ENCODE data around the gene GCFC2. TPM values are rescaled to one million over a fixed set of nuclear protein-coding genes. Genes with fewer than 3 reads are reported as not detected.
"Not testable (repeated sequence)": the region's sequence is repeated elsewhere in the genome, so short reads cannot be mapped to it uniquely, and the experiment has no call there.

The GCFC2 gene
- total RNA-seq, 4 donors from 2014 or later = 15.2 to 26.4 (median 16.6) TPM

DNA sequence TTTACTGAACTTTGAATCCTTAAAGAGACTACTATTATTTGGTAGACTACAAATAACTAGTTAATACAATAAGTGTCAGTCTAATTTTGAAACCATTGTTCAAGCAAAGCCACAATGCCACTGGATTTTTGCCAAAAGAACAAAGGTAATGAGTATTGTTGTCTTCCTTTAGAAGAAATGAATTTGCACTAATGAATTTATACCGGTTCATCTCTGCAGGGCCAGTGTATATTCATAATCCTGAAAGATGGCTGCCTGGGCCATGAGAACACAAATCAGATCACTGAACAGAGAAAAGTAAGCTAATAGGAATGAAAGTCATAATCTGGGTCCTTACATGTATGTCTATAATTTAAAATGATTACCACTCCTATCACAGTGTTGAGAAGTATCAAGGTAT is 31.2 kb downstream of the GCFC2 start:
- H3K4me3 ChIP-seq (ENCODE audit: low read depth, poor library complexity, severe bottlenecking) = no peak overlapping the region
- DNase-seq (ENCODE audit: low spot score in 2 of 2) = no peak
- 84 to 85% methylated on average over 1 of the region's 1 CpG for WGBS, 2 donors
- TF ChIP-seq, protein P1, sequence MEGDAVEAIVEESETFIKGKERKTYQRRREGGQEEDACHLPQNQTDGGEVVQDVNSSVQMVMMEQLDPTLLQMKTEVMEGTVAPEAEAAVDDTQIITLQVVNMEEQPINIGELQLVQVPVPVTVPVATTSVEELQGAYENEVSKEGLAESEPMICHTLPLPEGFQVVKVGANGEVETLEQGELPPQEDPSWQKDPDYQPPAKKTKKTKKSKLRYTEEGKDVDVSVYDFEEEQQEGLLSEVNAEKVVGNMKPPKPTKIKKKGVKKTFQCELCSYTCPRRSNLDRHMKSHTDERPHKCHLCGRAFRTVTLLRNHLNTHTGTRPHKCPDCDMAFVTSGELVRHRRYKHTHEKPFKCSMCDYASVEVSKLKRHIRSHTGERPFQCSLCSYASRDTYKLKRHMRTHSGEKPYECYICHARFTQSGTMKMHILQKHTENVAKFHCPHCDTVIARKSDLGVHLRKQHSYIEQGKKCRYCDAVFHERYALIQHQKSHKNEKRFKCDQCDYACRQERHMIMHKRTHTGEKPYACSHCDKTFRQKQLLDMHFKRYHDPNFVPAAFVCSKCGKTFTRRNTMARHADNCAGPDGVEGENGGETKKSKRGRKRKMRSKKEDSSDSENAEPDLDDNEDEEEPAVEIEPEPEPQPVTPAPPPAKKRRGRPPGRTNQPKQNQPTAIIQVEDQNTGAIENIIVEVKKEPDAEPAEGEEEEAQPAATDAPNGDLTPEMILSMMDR (IDR thresholded peaks at IDR 0.05) = no peak
- no peak for TF ChIP-seq POLR2A (IDR thresholded peaks at IDR 0.05)
- intact Hi-C loops (cut with DNase I; ENCODE audit: low total_unique reads) = no loop called here

GRCh38 chr2:75676464-75676863 is 34.3 kb downstream of the GCFC2 start:
- no peak for DNase-seq (ENCODE audit: low spot score in 2 of 2)
- 95 to 96% methylated on average over 3 of the region's 3 CpGs for WGBS, 2 donors
- no peak overlapping the region for H3K4me3 ChIP-seq (ENCODE audit: low read depth, poor library complexity, severe bottlenecking)
- no peak for TF ChIP-seq POLR2A (IDR thresholded peaks at IDR 0.05)
- TF ChIP-seq, protein P1 (IDR thresholded peaks at IDR 0.05) = no peak
- intact Hi-C loops (cut with DNase I; ENCODE audit: low total_unique reads) = no loop called here

GRCh38 chr2:75675908-75676307 is 34.8 kb downstream of the GCFC2 start:
- no peak overlapping the region for H3K4me3 ChIP-seq (ENCODE audit: low read depth, poor library complexity, severe bottlenecking)
- intact Hi-C loops (cut with DNase I; ENCODE audit: low total_unique reads) = no loop called here
- no peak for DNase-seq (ENCODE audit: low spot score in 2 of 2)
- TF ChIP-seq, protein P1 (IDR thresholded peaks at IDR 0.05) = no peak
- TF ChIP-seq POLR2A (IDR thresholded peaks at IDR 0.05) = no peak
- WGBS, 2 donors = 95 to 98% methylated on average over 3 of the region's 3 CpGs

DNA sequence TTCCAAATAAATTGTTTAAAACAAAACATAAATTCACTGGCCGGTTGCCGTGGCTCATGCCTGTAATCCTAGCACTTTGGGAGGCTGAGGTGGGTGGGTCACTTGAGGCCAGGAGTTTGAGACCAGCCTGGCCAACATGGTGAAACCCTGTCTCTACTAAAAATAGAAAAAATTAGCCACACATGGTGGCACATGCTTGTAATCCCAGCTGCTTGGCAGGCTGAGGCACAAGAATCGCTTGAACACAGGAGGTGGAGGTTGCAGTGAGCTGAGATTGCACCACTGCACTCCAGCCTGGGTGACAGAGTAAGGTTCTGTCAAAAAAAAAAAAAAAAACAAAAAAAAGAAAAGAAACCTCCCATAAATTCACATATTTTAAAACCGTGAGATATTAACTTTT is 35.3 kb downstream of the GCFC2 start:
- H3K4me3 ChIP-seq (ENCODE audit: low read depth, poor library complexity, severe bottlenecking); intact Hi-C loops (cut with DNase I; ENCODE audit: low total_unique reads); DNase-seq (ENCODE audit: low spot score in 2 of 2): not testable (repeated sequence)
- WGBS, 2 donors = 72 to 79% methylated on average over 4 of the region's 4 CpGs

DNA sequence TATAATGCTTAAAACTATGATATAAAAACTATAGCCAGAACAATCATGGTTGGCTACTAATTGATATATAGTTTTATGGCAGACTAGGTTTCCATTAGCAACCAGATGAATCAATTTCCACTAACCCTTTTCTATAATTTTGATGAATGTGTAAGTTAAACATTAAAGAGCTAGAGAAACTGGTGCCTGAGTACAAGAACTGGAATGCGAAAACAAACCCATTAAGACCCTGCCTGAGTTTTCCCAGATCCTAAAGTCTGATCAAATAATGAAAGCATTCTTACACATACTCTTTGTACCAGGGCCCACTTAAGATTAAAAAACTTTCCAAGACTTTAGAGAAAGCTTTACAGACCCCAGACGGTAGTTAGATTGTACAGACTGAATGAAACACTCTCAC is 42.8 kb downstream of the GCFC2 start:
- DNase-seq (ENCODE audit: low spot score in 2 of 2) = no peak
- no peak for TF ChIP-seq POLR2A (IDR thresholded peaks at IDR 0.05)
- TF ChIP-seq, protein P1 (IDR thresholded peaks at IDR 0.05) = no peak
- H3K4me3 ChIP-seq (ENCODE audit: low read depth, poor library complexity, severe bottlenecking) = no peak overlapping the region
- WGBS, 2 donors = 78 to 80% methylated on average over 2 of the region's 2 CpGs
- intact Hi-C loops (cut with DNase I; ENCODE audit: low total_unique reads) = no loop called here

GRCh38 chr2:75666911-75667310 is 43.8 kb downstream of the GCFC2 start:
- no peak for TF ChIP-seq POLR2A (IDR thresholded peaks at IDR 0.05)
- TF ChIP-seq, protein P1 (IDR thresholded peaks at IDR 0.05) = no peak
- DNase-seq (ENCODE audit: low spot score in 2 of 2) = no peak
- no peak overlapping the region for H3K4me3 ChIP-seq (ENCODE audit: low read depth, poor library complexity, severe bottlenecking)
- WGBS, 2 donors = 89 to 92% methylated on average over 6 of the region's 6 CpGs
- intact Hi-C loops (cut with DNase I; ENCODE audit: low total_unique reads) = no loop called here
